Nephron (organoid): ENCODE measurements around the gene KDR.

Source experiments
- H3K27ac Mint-ChIP-seq, 3 experiments: 2 replicates each; pipeline ENCODE4 v1.8.0; 2020; ENCODE audit warnings: mixed read lengths in 3 of 3, mild to moderate bottlenecking in 2 of 3, moderate library complexity in 1 of 3
- H3K27me3 Mint-ChIP-seq: 2 replicates; pipeline ENCODE4 v1.8.0; 2021; ENCODE audit warnings: low read depth, mild to moderate bottlenecking, moderate library complexity, mixed read lengths
- H3K36me3 Mint-ChIP-seq: 2 replicates; pipeline ENCODE4 v1.8.0; 2020; ENCODE audit warnings: low read depth, mixed read lengths
- H3K4me1 Mint-ChIP-seq: 2 replicates; pipeline ENCODE4 v1.8.0; 2020; ENCODE audit warnings: mixed read lengths
- H3K4me3 Mint-ChIP-seq, 3 experiments: 2 replicates each; pipeline ENCODE4 v1.8.0; 2020; ENCODE audit warnings: mild to moderate bottlenecking in 3 of 3, mixed read lengths in 3 of 3, moderate library complexity in 2 of 3
- H3K9me3 Mint-ChIP-seq: 2 replicates; pipeline ENCODE4 v1.8.0; 2020; ENCODE audit warnings: mixed read lengths
- CTCF ChIP-seq, 3 experiments: fragments of 200-600 bp; sonication (generic); IDR thresholded peaks; one replicate each; pipeline ENCODE4 v1.5.0; 2021; ENCODE audit warnings: antibody characterized with exemption in 3 of 3; ENCODE audit not compliant: unreplicated experiment in 3 of 3

KDR gene

GRCh38 chr4:55068522-55068921, 56.9 kb downstream of the KDR start:
- H3K4me1 Mint-ChIP-seq = no peaks in the 10 kb centered on the region
- TF ChIP-seq CTCF (IDR thresholded peaks at IDR 0.05; ENCODE audit: unreplicated experiment in 3 of 3) = no peak
- no peaks in the 10 kb centered on the region for H3K36me3 Mint-ChIP-seq
- H3K27me3 Mint-ChIP-seq = no peaks in the 10 kb centered on the region
- H3K27ac Mint-ChIP-seq = no peak overlapping the region
- no peak overlapping the region for H3K4me3 Mint-ChIP-seq
- no peaks in the 10 kb centered on the region for H3K9me3 Mint-ChIP-seq

- H3K4me1 Mint-ChIP-seq = no peaks in the 10 kb centered on the region
- peaks cover 5% of the 10 kb centered on the region for H3K9me3 Mint-ChIP-seq
- no peaks in the 10 kb centered on the region for H3K27me3 Mint-ChIP-seq
- no peak overlapping the region for H3K27ac Mint-ChIP-seq
- H3K36me3 Mint-ChIP-seq = no peaks in the 10 kb centered on the region
- H3K4me3 Mint-ChIP-seq = no peak overlapping the region
- no peak for TF ChIP-seq CTCF (IDR thresholded peaks at IDR 0.05; ENCODE audit: unreplicated experiment in 3 of 3)
These were observed 59.4 kb downstream of the KDR start for GRCh38 chr4:55066018-55066417.

GRCh38 chr4:55055529-55055928, 69.9 kb downstream of the KDR start:
- no peak overlapping the region for H3K4me3 Mint-ChIP-seq
- H3K27ac Mint-ChIP-seq = no peak overlapping the region
- peaks cover 5% of the 10 kb centered on the region for H3K9me3 Mint-ChIP-seq
- no peaks in the 10 kb centered on the region for H3K4me1 Mint-ChIP-seq
- no peaks in the 10 kb centered on the region for H3K36me3 Mint-ChIP-seq
- no peaks in the 10 kb centered on the region for H3K27me3 Mint-ChIP-seq
- no peak for TF ChIP-seq CTCF (IDR thresholded peaks at IDR 0.05; ENCODE audit: unreplicated experiment in 3 of 3)

GRCh38 chr4:55051532-55051931, 73.9 kb downstream of the KDR start:
- Mint-ChIP-seq H3K4me1 (no peaks in the 10 kb centered on the region), H3K27me3 (no peaks in the 10 kb centered on the region), H3K4me3 (no peak overlapping the region), H3K36me3 (no peaks in the 10 kb centered on the region), H3K27ac (no peak overlapping the region), H3K9me3 (peaks cover 5% of the 10 kb centered on the region)
- TF ChIP-seq CTCF (IDR thresholded peaks at IDR 0.05; ENCODE audit: unreplicated experiment in 3 of 3) = no peak

- Mint-ChIP-seq H3K36me3 (no peaks in the 10 kb centered on the region), H3K4me3 (no peak overlapping the region), H3K27ac (no peak overlapping the region), H3K9me3 (peaks cover 5% of the 10 kb centered on the region), H3K27me3 (no peaks in the 10 kb centered on the region), H3K4me1 (no peaks in the 10 kb centered on the region)
- TF ChIP-seq CTCF (IDR thresholded peaks at IDR 0.05; ENCODE audit: unreplicated experiment in 3 of 3) = no peak
These were observed 74.9 kb downstream of the KDR start for GRCh38 chr4:55050418-55050950.

GRCh38 chr4:55038176-55038890, 87.1 kb downstream of the KDR start:
- peaks cover 4% of the 10 kb centered on the region for H3K27me3 Mint-ChIP-seq
- TF ChIP-seq CTCF (IDR thresholded peaks at IDR 0.05; ENCODE audit: unreplicated experiment in 3 of 3) = no peak
- peaks cover 21% of the 10 kb centered on the region for H3K9me3 Mint-ChIP-seq
- no peak overlapping the region for H3K27ac Mint-ChIP-seq
- H3K4me1 Mint-ChIP-seq = peaks cover 5% of the 10 kb centered on the region
- H3K36me3 Mint-ChIP-seq = no peaks in the 10 kb centered on the region
- no peak overlapping the region for H3K4me3 Mint-ChIP-seq
